Heart right ventricle (tissue), 16 donors: ENCODE results near the gene PATJ. TPM values are rescaled to one million over a fixed set of nuclear protein-coding genes. Genes with fewer than 3 reads are reported as not detected.

Source experiments
- ATAC-seq, 8 donors: fragments of 200-7000 bp; cut with Tn5 transposase; one replicate each; pipeline ENCODE4 v1.9.1; 2020; ENCODE audit warnings: mild to moderate bottlenecking in 8 of 8, moderate library complexity in 8 of 8, moderate number of reproducible peaks in 1 of 8
- DNase-seq, 2 donors: peaks; one replicate each; pipeline ENCODE4 v3.0.0-alpha.2; 2020
- H3K27ac ChIP-seq, 10 donors: fragments of 200-600 bp; sonication (generic) in 2 of 10; one replicate each; pipeline versions ENCODE4 v1.5.0 to v1.8.0; 2020 to 2022; ENCODE audit warnings: mild to moderate bottlenecking in 3 of 10
- H3K27me3 ChIP-seq, 7 donors: fragments of 200-600 bp; one replicate each; pipeline ENCODE4 v1.8.0; 2021 to 2022; ENCODE audit warnings: mild to moderate bottlenecking in 2 of 7
- H3K36me3 ChIP-seq, 9 donors: fragments of 200-600 bp; sonication (generic) in 1 of 9; one replicate each; pipeline versions ENCODE4 v1.5.0 to v1.8.0; 2020 to 2022; ENCODE audit warnings: mild to moderate bottlenecking in 2 of 9
- H3K4me1 ChIP-seq, 9 donors: fragments of 200-600 bp; sonication (generic) in 1 of 9; one replicate each; pipeline versions ENCODE4 v1.5.0 to v1.8.0; 2020 to 2022; ENCODE audit warnings: mild to moderate bottlenecking in 4 of 9
- H3K4me3 ChIP-seq, 10 donors: fragments of 200-600 bp; sonication (generic) in 2 of 10; one replicate each; pipeline versions ENCODE4 v1.5.0 to v1.8.0; 2020 to 2022; ENCODE audit warnings: mild to moderate bottlenecking in 7 of 10, moderate library complexity in 2 of 10
- H3K9me3 ChIP-seq, 11 donors: fragments of 200-600 bp in 10 of 11; sonication (generic) in 2 of 11; one replicate each; pipeline versions ENCODE4 v1.5.0 to v1.8.0; 2013 to 2022; ENCODE audit warnings: mild to moderate bottlenecking in 2 of 11, control low read depth in 1 of 11, moderate library complexity in 1 of 11
- CTCF ChIP-seq, 9 donors: fragments of 200-600 bp; sonication (generic) in 2 of 9; IDR thresholded peaks; one replicate each; pipeline versions ENCODE4 v1.5.0 to v1.8.0; 2021 to 2022; ENCODE audit warnings: antibody characterized with exemption in 9 of 9, mild to moderate bottlenecking in 5 of 9, moderate library complexity in 1 of 9
- WGBS, 2 donors: extraction: QIAGEN DNeasy Blood & Tissue Kit; methylation state at CpG; one replicate each; pipeline ENCODE4 v1.1.7; 2013; ENCODE audit warnings: inconsistent platforms in 1 of 2; 5-methylcytosine and 5-hydroxymethylcytosine counted together
- intact Hi-C, 10 donors: fragments of 100-400 bp; cut with DNase I; formaldehyde crosslinking; loops; one replicate each; pipeline versions ENCODE4 v1.11.1 to v1.14.2; 2022
- polyA plus RNA-seq, 2 donors: library from polyadenylated mRNA; stranded (reverse); fragments of 200-250 nt; gene quantifications; one replicate each; pipeline ENCODE4 v1.2.3, GENCODE V29; 2013
- total RNA-seq, 10 donors: library from RNA; stranded (reverse); fragmentation: NEBNext Ultra II Directional in 3 of 10; extraction: Animal tissue kit (Norgen Biotek cat#: 25700) in 3 of 10; gene quantifications; one replicate each; pipeline versions ENCODE4 v1.2.1 to v1.2.4, GENCODE V29; 2021 to 2023
- donor health status: Arrhythmogenic right ventricular cardiomyopathy.
- donor health status: ischemic (EF 13 %, LVEDD 7.1; RV severe dilation, severe dysfunction).
- donor health status: healthy with polysubstance abuse.
- donor health status: DM: no; HTN: yes; CAD: no.
- donor health status: DM: no; HTN: no; CAD: no.
- donor health status: ischemic (EF 25% LVEDD 6.9; RV normal size, moderate dysfunction).
- donor health status: ischemic (EF 25% LVEDD 5.7; RV mildly dilated, moderate dysfunction).
- donor health status: healthy.
- donor health status: DM: yes; HTN: yes; CAD: no.
- donor health status: Ischemic cardiomyopathy.
- donor health status: ischemic (EF 35%, LVEDD 5.7; RV mildly dilated, moderate dysfunction).
- donor health status: nonischemic (EF 11% LVEDD 7.7; RV severe dilation, severe dysfunction).
- donor health status: DM: yes; HTN: yes; CAD: no.
- donor health status: PGD.
- donor health status: ischemic (EF 29% LVEDD 5.4; RV normal size, mild dysfunction).
- donor health status: nonischemic (EF 23%, LVEDD 6.1; RV moderate dilation, normal function).

Gene PATJ
- total and polyA plus RNA-seq, 12 donors = 3.7 to 213 (median 119) TPM

- 93 to 94% methylated on average over 5 of the region's 5 CpGs for WGBS, 2 donors
- no peak overlapping the region for H3K4me3 ChIP-seq
- H3K27me3 ChIP-seq = no peaks in the 10 kb centered on the region
- peaks cover 0 to 23% (median 0%) of the 10 kb centered on the region in 9 donors for H3K36me3 ChIP-seq
- TF ChIP-seq CTCF (IDR thresholded peaks at IDR 0.05) = no peak
- peaks cover 0 to 12% (median 0%) of the 10 kb centered on the region in 9 donors for H3K4me1 ChIP-seq
- no peak overlapping the region for H3K27ac ChIP-seq
- intact Hi-C loops = no loop called here
- no peak for ATAC-seq
- H3K9me3 ChIP-seq = no peaks in the 10 kb centered on the region
- no peak for DNase-seq
These were observed 250.0 kb downstream of the PATJ start for GRCh38 chr1:61992257-61992656.

DNA sequence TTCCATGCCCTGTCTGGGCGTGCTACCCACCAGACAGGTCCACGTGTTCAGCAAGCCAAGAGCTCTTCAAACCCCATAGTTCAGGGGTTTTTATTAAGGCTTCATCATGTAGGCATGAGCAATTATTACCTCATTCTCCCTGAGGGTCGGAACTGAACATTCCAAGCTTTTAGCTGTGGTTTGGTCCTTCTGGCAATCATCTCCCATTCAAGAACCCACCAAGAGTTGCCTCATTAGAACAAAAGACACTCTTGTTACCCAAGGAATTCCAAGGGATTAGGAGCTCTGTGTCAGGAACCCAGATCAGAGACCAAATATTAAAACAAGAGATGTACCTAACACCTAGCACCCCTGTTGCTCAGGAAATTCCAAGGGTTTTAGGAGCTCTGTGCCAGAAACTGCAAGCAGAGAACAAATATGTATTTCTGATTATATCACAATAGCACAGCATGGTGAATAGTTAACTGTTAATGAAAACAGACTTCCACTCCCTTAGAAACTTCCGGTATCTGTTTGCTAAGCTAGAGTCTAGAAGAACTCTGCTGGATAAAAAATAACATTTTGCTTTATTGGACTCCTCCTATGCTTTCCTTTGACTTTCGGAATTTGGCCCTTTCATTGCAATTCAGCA, 251.2 kb downstream of the PATJ start:
- ATAC-seq (no peak), DNase-seq (no peak)
- intact Hi-C loops = no loop called here
- TF ChIP-seq CTCF (IDR thresholded peaks at IDR 0.05) = no peak
- H3K27me3 ChIP-seq = no peaks in the 10 kb centered on the region
- H3K9me3 ChIP-seq = no peaks in the 10 kb centered on the region
- H3K4me1 ChIP-seq = peaks cover 0 to 12% (median 0%) of the 10 kb centered on the region in 9 donors
- H3K27ac ChIP-seq = no peak overlapping the region
- H3K36me3 ChIP-seq = peaks cover 0 to 23% (median 0%) of the 10 kb centered on the region in 9 donors
- no peak overlapping the region for H3K4me3 ChIP-seq
- 77 to 82% methylated on average over 5 of the region's 5 CpGs for WGBS, 2 donors

DNA sequence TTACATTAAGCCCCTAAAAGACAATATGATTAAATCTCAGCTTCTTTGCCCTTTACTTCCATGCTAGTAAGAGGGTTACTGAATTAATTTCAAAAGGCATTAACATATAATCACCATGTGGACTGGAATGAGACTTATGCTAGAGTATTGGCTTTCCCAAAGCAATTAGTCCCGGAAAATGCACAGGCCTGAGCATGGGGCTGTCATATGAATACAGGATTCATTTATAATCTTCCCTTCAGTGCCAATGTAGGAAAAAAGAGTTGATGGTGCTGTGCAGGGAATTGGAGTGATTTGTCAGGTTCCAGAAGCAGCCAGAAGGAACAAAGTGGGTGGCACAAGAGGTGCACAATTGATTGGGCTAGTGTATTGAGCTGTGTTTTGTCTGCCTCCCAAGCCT, 253.4 kb downstream of the PATJ start:
- no peak for DNase-seq
- no peak for ATAC-seq
- H3K27ac ChIP-seq = no peak overlapping the region
- peaks cover 0 to 12% (median 0%) of the 10 kb centered on the region in 9 donors for H3K4me1 ChIP-seq
- H3K9me3 ChIP-seq = no peaks in the 10 kb centered on the region
- TF ChIP-seq CTCF (IDR thresholded peaks at IDR 0.05) = no peak
- intact Hi-C loops = no loop called here
- H3K4me3 ChIP-seq = no peak overlapping the region
- H3K27me3 ChIP-seq = no peaks in the 10 kb centered on the region
- WGBS, 2 donors = 81 to 98% methylated on average over 1 of the region's 1 CpG
- H3K36me3 ChIP-seq = peaks cover 0 to 20% (median 0%) of the 10 kb centered on the region in 9 donors

- peaks cover 0 to 12% (median 0%) of the 10 kb centered on the region in 9 donors for H3K4me1 ChIP-seq
- ATAC-seq = no peak
- TF ChIP-seq CTCF (IDR thresholded peaks at IDR 0.05) = no peak
- no peak overlapping the region for H3K27ac ChIP-seq
- intact Hi-C loops = no loop called here
- WGBS, 2 donors = 82 to 91% methylated on average over 3 of the region's 3 CpGs
- peaks cover 0 to 18% (median 0%) of the 10 kb centered on the region in 9 donors for H3K36me3 ChIP-seq
- H3K9me3 ChIP-seq = no peaks in the 10 kb centered on the region
- H3K27me3 ChIP-seq = no peaks in the 10 kb centered on the region
- H3K4me3 ChIP-seq = no peak overlapping the region
- no peak for DNase-seq
These were observed 254.8 kb downstream of the PATJ start for GRCh38 chr1:61997123-61997522.
